ENCODE measurements around the gene CACNA1I.

The CACNA1I gene

DNA sequence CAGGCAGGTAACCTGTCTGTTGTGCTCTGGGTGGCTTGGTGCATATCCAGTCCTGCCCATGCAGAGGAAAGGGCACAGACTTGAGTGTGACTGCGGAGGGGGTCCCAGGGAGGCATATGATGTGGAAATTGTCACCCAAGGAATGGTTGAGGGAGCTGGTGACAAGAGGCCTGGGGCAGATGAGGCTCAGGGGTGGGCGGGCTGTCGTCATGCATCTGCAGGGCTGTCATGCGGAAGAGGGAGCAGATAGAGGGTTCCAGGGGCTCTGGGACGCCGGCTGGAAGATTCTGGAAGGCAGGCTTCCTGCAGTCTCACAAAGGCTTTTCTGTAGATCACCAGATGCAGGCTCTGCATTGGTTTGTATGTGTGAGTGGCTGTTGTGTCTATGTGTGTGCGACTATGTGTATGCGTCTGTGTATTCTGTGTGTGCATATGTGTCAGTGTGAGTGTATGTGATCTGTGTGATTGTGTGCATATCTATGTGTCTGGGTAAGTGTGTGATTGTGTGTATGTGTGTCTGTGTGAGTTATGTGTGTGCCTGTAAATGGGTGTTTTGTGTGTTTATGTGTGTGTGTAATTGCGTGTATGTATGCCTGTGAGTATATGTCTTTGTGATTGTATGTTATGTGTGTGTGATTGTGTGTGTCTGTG is 7.6 kb upstream of the CACNA1I start:
- FAIRE-seq (no peak), DNase-seq (ENCODE audit: insufficient read length, low spot score) (no peak)
- TF ChIP-seq, protein P1, sequence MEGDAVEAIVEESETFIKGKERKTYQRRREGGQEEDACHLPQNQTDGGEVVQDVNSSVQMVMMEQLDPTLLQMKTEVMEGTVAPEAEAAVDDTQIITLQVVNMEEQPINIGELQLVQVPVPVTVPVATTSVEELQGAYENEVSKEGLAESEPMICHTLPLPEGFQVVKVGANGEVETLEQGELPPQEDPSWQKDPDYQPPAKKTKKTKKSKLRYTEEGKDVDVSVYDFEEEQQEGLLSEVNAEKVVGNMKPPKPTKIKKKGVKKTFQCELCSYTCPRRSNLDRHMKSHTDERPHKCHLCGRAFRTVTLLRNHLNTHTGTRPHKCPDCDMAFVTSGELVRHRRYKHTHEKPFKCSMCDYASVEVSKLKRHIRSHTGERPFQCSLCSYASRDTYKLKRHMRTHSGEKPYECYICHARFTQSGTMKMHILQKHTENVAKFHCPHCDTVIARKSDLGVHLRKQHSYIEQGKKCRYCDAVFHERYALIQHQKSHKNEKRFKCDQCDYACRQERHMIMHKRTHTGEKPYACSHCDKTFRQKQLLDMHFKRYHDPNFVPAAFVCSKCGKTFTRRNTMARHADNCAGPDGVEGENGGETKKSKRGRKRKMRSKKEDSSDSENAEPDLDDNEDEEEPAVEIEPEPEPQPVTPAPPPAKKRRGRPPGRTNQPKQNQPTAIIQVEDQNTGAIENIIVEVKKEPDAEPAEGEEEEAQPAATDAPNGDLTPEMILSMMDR (IDR thresholded peaks at IDR 0.05; ENCODE audit: insufficient read depth, missing control alignments): no peak

DNA sequence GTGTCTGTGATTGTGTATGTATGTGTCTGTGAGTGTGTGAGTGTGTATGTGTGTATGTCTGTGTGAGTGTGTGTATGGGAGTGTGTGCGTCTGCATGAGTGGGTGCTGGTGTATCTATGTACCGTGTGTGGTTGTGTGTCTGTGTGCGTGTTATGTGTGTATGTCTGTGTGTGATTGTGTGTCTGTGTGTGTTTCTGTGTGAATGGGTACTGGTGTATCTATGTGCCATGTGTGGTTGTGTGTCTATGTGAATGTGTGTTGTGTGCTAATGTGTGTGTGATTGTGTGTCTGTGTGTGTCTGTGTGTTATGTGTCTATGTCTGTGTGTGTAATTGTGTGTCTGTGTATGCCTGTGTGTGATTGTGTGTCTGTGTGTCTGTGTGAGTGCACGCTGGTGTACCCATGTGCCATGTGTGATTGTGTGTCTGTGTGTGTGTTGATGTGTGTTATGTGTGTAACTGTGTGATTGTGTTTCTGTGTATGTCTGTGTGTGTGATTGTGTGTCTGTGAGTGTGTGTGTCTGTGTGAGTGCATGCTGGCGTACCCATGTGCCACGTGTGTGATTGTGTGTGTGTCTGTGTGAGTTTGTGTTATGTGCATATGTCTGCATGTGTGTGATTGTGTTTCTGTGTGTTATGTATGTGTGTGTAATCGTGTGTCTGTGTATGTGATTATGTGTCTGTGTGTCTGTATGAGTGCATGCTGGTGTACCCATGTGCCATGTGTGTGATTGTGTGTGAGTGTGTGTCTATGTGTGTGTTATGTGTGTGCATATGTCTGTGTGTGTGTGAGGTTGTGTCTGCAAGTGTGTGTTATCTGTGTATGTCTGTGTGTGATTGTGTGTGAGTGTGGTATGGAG is 6.8 kb upstream of the CACNA1I start:
- TF ChIP-seq, protein P1 (IDR thresholded peaks at IDR 0.05; ENCODE audit: insufficient read depth, missing control alignments): no peak
- no peak for DNase-seq (ENCODE audit: insufficient read length, low spot score)
- FAIRE-seq: no peak

DNA sequence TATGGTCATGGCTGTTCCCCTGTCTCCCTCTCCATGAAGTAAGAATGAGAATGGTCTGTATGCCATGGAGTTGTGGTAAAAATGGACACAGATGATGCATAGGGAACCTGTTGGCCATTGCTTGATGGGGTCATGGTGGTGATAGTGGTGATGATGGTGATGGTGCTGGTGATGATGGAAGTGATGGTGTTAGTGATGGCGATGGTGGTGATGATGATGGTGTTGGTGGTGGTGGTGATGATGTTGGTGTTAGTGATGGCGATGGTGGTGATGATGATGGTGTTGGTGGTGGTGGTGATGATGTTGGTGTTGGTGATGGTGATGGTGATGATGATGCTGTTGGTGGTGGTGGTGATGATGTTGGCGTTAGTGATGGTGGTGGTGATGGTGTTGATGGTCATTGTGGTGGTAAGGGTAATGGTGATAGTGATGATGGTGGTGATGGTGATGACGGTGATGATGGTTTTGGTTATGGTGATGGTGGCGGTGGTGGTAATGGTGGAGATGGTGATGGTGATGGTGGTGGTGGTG is 5.1 kb upstream of the CACNA1I start:
- TF ChIP-seq, protein P1 (IDR thresholded peaks at IDR 0.05; ENCODE audit: insufficient read depth, missing control alignments): no peak
- FAIRE-seq: no peak
- DNase-seq (ENCODE audit: insufficient read length, low spot score): no peak

DNA sequence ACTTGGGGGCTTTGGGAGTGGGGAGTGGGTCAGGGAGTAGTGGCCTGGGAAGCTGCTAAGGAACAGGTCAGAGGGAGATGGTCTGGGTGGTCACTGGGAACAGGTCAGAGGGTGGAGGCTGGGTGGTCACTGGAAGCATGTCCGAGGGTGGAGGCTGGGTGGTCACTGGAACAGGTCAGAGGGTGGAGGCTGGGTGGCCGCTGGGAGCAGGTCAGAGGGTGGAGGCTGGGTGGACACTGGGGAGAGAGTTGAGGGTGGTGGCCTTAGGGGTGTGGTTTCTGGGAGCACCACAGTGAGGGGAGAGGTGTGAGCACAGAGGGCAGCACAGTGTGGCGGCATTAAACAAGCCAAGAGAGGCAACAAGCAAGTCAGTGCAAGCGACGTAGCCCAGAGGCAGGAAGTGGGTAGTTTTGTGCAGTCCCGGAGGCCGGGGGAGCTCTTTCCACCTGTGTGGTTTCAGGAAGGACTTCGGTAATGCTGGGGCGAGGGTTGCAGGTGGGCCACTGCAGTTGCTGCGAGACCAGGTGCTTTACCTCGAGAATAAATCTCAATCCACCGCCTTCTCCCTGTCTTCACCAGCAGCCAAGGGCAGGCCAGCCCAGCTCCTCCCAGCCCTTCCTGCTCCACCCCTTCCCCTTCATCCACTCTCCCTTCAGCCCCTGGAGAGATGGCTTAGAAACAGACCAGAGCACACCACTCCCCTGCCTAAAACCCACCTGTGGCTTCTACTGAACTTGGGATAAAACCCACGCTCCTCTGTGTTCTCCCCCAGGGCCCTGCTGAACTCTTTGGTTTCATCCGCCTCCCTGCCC is 3.2 kb upstream of the CACNA1I start:
- DNase-seq (ENCODE audit: insufficient read length, low spot score): no peak
- TF ChIP-seq, protein P1 (IDR thresholded peaks at IDR 0.05; ENCODE audit: insufficient read depth, missing control alignments): no peak
- no peak for FAIRE-seq

- no peak for FAIRE-seq
- DNase-seq (ENCODE audit: insufficient read length, low spot score): no peak
- TF ChIP-seq, protein P1 (IDR thresholded peaks at IDR 0.05; ENCODE audit: insufficient read depth, missing control alignments): no peak
Observed at GRCh38 chr22:39568278-39568981, 2.1 kb upstream of the CACNA1I start.

DNA sequence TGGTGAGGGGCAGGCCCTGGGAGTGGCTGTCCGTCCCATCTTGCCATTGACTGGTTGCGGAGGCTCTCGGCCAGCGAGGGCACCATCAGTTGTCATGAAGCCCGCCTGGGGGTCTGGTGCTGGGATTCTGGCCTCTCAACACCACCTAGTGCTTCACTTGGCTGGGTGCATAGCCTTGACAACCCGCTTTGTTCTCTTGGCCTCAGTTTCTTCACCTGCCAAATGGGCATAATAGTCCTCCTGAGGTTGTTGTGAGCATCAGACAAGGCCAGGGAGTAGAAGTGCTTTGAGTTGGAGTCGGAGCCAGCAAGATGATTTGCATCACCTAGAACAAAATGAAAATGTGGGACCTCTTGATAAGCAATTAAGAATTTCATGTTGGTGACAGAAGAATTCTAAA is 1.5 kb upstream of the CACNA1I start:
- FAIRE-seq (no peak), DNase-seq (ENCODE audit: insufficient read length, low spot score) (no peak)
- TF ChIP-seq, protein P1 (IDR thresholded peaks at IDR 0.05; ENCODE audit: insufficient read depth, missing control alignments): no peak

All from D721Med (cell line).